Measurements from ENCODE around the gene BTLA.

DNA sequence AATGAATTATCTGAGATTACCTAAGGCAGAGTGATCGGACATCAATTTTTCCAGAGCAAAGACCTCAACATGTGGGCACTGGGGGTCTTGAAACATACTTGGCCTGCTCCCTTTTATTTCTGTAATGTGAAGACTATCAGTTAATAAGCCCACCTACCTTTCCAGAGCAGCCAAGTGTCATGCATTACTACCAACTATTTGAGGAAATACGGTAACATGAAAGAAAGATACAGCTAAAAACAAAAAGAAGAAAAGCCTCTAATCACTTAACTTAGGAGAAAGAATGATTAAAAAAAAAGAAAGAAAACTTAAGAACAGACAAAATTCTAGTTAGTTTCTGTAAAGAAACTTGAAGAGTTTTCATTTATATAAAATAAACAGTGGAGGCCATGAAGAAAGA is 73.9 kb downstream of the BTLA start:
- no peak for TF ChIP-seq POLR2A (IDR thresholded peaks at IDR 0.05; ENCODE audit: low read depth, low read length)
- no peak for TF ChIP-seq POLR2AphosphoS5 (IDR thresholded peaks at IDR 0.05; ENCODE audit: low read depth, low read length)
- no peak for TF ChIP-seq TAF1 (IDR thresholded peaks at IDR 0.05; ENCODE audit: borderline replicate concordance, low read depth, low read length)

All from GM12892 (cell line).